OCI-LY3 (cell line): Measurements from ENCODE around the gene HIP1.

Experiments used
- CTCF ChIP-seq: fragments of 200-600, 300-600 bp; sonication (generic); IDR thresholded peaks from 2 replicates; pipeline ENCODE4 v1.5.1; 2014; ENCODE audit warnings: antibody characterized with exemption, low read length, low read depth
- EZH2phosphoT487 ChIP-seq: fragments of 200-600 bp; shearing (Covaris generic); IDR thresholded peaks from 2 replicates; pipeline ENCODE4 v1.6.1; 2018; ENCODE audit warnings: antibody characterized with exemption, mixed run types, low read depth

DNA sequence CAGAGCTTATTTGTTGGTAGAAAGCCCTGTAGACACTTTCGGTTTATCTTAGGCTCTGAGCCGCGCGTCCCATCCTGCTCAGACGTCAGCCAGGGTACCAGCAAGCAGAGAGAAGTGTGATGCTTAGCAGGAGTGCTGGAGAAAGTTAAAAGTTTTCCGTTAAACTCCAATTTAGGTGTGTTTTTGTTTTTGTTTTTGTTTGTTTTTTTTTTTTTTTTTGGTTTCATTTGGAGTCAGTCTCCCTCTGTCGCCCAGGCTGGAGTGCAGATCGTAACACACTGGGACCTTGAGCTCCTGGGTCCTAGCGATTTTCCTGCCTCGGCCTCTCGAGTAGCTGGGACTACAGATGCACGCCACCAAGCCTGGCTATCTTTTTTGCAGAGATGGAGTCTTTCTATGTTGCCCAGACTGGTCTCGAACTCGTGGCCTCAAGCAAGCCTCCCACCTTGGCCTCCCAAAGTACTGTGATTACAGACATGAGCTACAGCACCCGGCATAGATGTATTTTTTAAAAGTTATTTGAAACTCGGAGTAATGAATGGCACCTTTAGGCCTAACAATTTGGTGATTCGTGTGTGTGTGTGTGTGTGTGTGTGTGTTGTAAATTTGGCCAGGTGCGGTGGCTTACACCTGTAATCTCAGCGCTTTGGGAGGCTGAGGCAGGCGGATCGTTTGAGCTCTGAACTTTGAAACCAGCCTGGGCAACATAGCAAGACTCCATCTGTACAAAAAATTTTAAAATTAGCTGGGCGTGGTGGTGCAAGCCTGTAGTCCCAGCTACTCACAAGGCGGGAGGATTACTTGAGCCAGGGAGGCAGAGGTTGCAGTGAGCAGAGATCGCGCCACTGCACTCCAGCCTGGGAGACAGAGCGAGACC, 1.3 kb upstream of the HIP1 start:
- no peak for TF ChIP-seq CTCF
- TF ChIP-seq EZH2phosphoT487, result no peak
